H9 (cell line): ENCODE data around the gene KCTD21. TPM values are rescaled to one million over a fixed set of nuclear protein-coding genes. Genes with fewer than 3 reads are reported as not detected.
A peak's percentile ranks its signal among the peaks of the same experiment; 100 is the strongest.

Experiments
- DNase-seq: peaks from one replicate; pipeline ENCODE4 v3.0.0-alpha.2; 2017
- H2AFZ ChIP-seq: one replicate; pipeline ENCODE4 v1.6.1; 2013; ENCODE audit warnings: mild to moderate bottlenecking, low read length, control low read depth, moderate library complexity
- H2AK5ac ChIP-seq: 2 replicates; pipeline ENCODE4 v1.6.1; 2013; ENCODE audit warnings: low read length, control low read depth, mixed read lengths; ENCODE audit not compliant: insufficient read length
- H2BK120ac ChIP-seq: one replicate; pipeline ENCODE4 v1.6.1; 2013; ENCODE audit warnings: low read depth, mild to moderate bottlenecking, low read length, control low read depth, inconsistent platforms; ENCODE audit not compliant: poor library complexity, severe bottlenecking
- H2BK12ac ChIP-seq: 2 replicates; pipeline ENCODE4 v1.6.1; 2013; ENCODE audit warnings: low read length, control low read depth, mixed read lengths, low read depth; ENCODE audit not compliant: insufficient read length
- H2BK15ac ChIP-seq: 2 replicates; pipeline ENCODE4 v1.6.1; 2013; ENCODE audit warnings: low read depth, low read length, control low read depth
- H2BK20ac ChIP-seq: one replicate; pipeline ENCODE4 v1.6.1; 2013; ENCODE audit warnings: low read depth, mild to moderate bottlenecking, low read length, control low read depth, inconsistent platforms; ENCODE audit not compliant: poor library complexity, severe bottlenecking
- H2BK5ac ChIP-seq: 2 replicates; pipeline ENCODE4 v1.6.1; 2013; ENCODE audit warnings: low read length, control low read depth, mixed read lengths; ENCODE audit not compliant: insufficient read length
- H3K14ac ChIP-seq: 2 replicates; pipeline ENCODE4 v1.6.1; 2013; ENCODE audit warnings: low read length, control low read depth; ENCODE audit not compliant: insufficient read depth
- H3K18ac ChIP-seq: 2 replicates; pipeline ENCODE4 v1.6.1; 2013; ENCODE audit warnings: low read depth, mild to moderate bottlenecking, mixed read lengths, low read length, control low read depth; ENCODE audit not compliant: insufficient read length
- H3K23ac ChIP-seq: 2 replicates; pipeline ENCODE4 v1.6.1; 2013; ENCODE audit warnings: low read length, control low read depth, mixed read lengths, low read depth; ENCODE audit not compliant: insufficient read length
- H3K23me2 ChIP-seq: 2 replicates; pipeline ENCODE4 v1.6.1; 2013; ENCODE audit warnings: low read depth, mild to moderate bottlenecking, mixed read lengths, low read length, control low read depth; ENCODE audit not compliant: insufficient read length, poor library complexity, severe bottlenecking
- H3K27ac ChIP-seq: 2 replicates; pipeline ENCODE4 v1.5.1; 2013; ENCODE audit warnings: low read length, control low read depth, mixed read lengths, low read depth; ENCODE audit not compliant: insufficient read length
- H3K27me3 ChIP-seq: 2 replicates; pipeline ENCODE4 v1.6.1; 2013; ENCODE audit warnings: low read length, control low read depth, inconsistent platforms; ENCODE audit not compliant: insufficient read depth
- H3K4ac ChIP-seq: 2 replicates; pipeline ENCODE4 v1.6.1; 2013; ENCODE audit warnings: low read depth, mild to moderate bottlenecking, control low read depth, inconsistent platforms, low read length, moderate library complexity
- H3K4me1 ChIP-seq: 2 replicates; pipeline ENCODE4 v1.6.1; 2013; ENCODE audit warnings: low read length, control low read depth, inconsistent platforms; ENCODE audit not compliant: insufficient read depth
- H3K4me2 ChIP-seq: 2 replicates; pipeline ENCODE4 v1.6.1; 2013; ENCODE audit warnings: low read length, control low read depth, mixed read lengths; ENCODE audit not compliant: insufficient read length, insufficient read depth
- H3K56ac ChIP-seq: 2 replicates; pipeline ENCODE4 v1.6.1; 2013; ENCODE audit warnings: low read depth, mild to moderate bottlenecking, mixed read lengths, low read length, control low read depth; ENCODE audit not compliant: insufficient read length
- H3K79me1 ChIP-seq: 2 replicates; pipeline ENCODE4 v1.6.1; 2013; ENCODE audit warnings: low read depth, mild to moderate bottlenecking, moderate library complexity, low read length, control low read depth, inconsistent platforms; ENCODE audit not compliant: insufficient read depth, poor library complexity, severe bottlenecking
- H3K79me2 ChIP-seq: 2 replicates; pipeline ENCODE4 v1.6.1; 2013; ENCODE audit warnings: low read length, control low read depth, inconsistent platforms; ENCODE audit not compliant: insufficient read depth
- H3K9ac ChIP-seq: 2 replicates; pipeline ENCODE4 v1.6.1; 2013; ENCODE audit warnings: low read length, control low read depth, mixed read lengths; ENCODE audit not compliant: insufficient read length; ENCODE audit errors: extremely low read depth
- H3K9me3 ChIP-seq: one replicate; pipeline ENCODE4 v1.6.1; 2013; ENCODE audit warnings: low read depth, low read length, inconsistent platforms; ENCODE audit not compliant: control insufficient read depth
- H3T11ph ChIP-seq: one replicate; pipeline ENCODE4 v1.6.1; 2013; ENCODE audit warnings: mild to moderate bottlenecking, low read length, control low read depth, inconsistent platforms
- H4K20me1 ChIP-seq: one replicate; pipeline ENCODE4 v1.6.1; 2013; ENCODE audit not compliant: control insufficient read depth, insufficient read length, insufficient read depth
- H4K5ac ChIP-seq: 2 replicates; pipeline ENCODE4 v1.6.1; 2013; ENCODE audit warnings: low read depth, mild to moderate bottlenecking, mixed read lengths, low read length, control low read depth; ENCODE audit not compliant: insufficient read length
- H4K8ac ChIP-seq: replicated peaks from 2 replicates; pipeline ENCODE4 v1.6.1; 2013; ENCODE audit warnings: low read length, control low read depth, mixed read lengths, low read depth; ENCODE audit not compliant: insufficient read length
- H4K91ac ChIP-seq: 2 replicates; pipeline ENCODE4 v1.6.1; 2013; ENCODE audit warnings: low read depth, mild to moderate bottlenecking, moderate library complexity, mixed read lengths, low read length, control low read depth; ENCODE audit not compliant: insufficient read length
- H3K27ac Mint-ChIP-seq, 3 experiments: 2 replicates in 2 of 3; 3 replicates in 1 of 3; pipeline ENCODE4 v1.8.0; 2020 to 2021; ENCODE audit warnings: mixed read lengths in 3 of 3, mild to moderate bottlenecking in 1 of 3, moderate library complexity in 1 of 3
- H3K27me3 Mint-ChIP-seq: 2 replicates; pipeline ENCODE4 v1.8.0; 2021; ENCODE audit warnings: low read depth, mild to moderate bottlenecking, moderate library complexity, mixed read lengths
- H3K36me3 Mint-ChIP-seq, 3 experiments: 2 replicates in 2 of 3; 3 replicates in 1 of 3; pipeline ENCODE4 v1.8.0; 2020 to 2021; ENCODE audit warnings: low read depth in 3 of 3, mixed read lengths in 3 of 3; ENCODE audit not compliant: insufficient read depth in 1 of 3
- H3K4me1 Mint-ChIP-seq, 2 experiments: 2 replicates each; pipeline ENCODE4 v1.8.0; 2020; ENCODE audit warnings: mixed read lengths in 2 of 2
- H3K4me3 Mint-ChIP-seq, 2 experiments: 2 replicates in 1 of 2; 3 replicates in 1 of 2; pipeline ENCODE4 v1.8.0; 2020 to 2021; ENCODE audit warnings: mild to moderate bottlenecking in 2 of 2, mixed read lengths in 2 of 2, moderate library complexity in 1 of 2
- H3K9me3 Mint-ChIP-seq, 2 experiments: 2 replicates in 1 of 2; 3 replicates in 1 of 2; pipeline ENCODE4 v1.8.0; 2020; ENCODE audit warnings: mild to moderate bottlenecking in 2 of 2, mixed read lengths in 2 of 2, moderate library complexity in 1 of 2
- WGBS: extraction: QIAGEN DNeasy Blood & Tissue Kit; methylation state at CpG from one replicate; pipeline ENCODE4 v1.1.7; 2013; ENCODE audit warnings: missing lambda C conversion rate, low lambda C conversion rate, mixed read lengths; ENCODE audit not compliant: insufficient read length; ENCODE audit errors: extremely low coverage; 5-methylcytosine and 5-hydroxymethylcytosine counted together
- total RNA-seq: library from RNA; stranded (reverse); gene quantifications from 2 replicates; pipeline ENCODE4 v1.2.1, GENCODE V29; 2021
- TF ChIP-seq, protein P1 (sequence below): fragments of 200-600 bp; sonication (generic); conservative IDR thresholded peaks from 3 replicates; pipeline ENCODE4 v1.8.0; 2021; ENCODE audit warnings: antibody characterized with exemption, mild to moderate bottlenecking

The KCTD21 gene
- total RNA-seq, 1 experiment from 2014 or later = 4.0 TPM

DNA sequence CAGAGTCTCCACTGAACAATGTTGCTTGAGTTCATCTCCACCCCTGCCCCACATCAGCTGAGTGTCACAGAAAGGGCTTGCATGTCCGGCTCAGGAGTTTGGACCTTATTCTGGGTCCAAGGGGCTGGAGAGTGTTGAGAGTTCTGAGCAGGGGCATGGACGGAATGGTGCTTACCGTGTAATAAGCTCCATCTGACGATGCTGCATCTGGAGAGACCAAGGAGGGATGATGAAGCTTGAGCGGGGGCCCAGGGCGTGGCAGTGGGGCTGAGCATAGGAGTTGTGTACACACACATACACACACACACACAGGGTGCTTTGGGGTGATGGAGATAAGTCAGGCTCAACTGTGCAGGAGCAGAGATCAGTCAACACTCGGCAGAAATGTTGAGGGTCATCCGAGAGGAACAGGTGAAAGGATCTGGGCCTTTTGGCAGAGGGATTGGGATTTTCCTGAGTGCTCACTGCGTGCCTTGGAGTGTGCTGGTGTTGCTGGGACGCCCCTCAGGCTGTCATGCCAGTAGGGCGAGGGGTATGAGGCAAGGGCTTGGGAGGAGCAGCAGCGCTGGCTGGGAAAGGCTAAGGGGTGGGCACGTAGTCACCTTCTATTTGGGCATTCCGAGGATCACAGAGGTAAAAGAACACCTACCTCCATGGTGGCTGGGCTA, 2.6 kb upstream of the KCTD21 start:
- Mint-ChIP-seq H3K27me3 (peaks cover 7% of the 10 kb centered on the region), H3K36me3 (no peaks in the 10 kb centered on the region), H3K27ac (peak overlapping the region in 2 of 3 experiments; percentile 52 to 75; a peak in 3 of 7 replicates), H3K4me1 (peaks cover 21 to 26% of the 10 kb centered on the region in 2 experiments), H3K9me3 (no peaks in the 10 kb centered on the region; a peak in 1 of 5 replicates), H3K4me3 (peak overlapping the region in 1 of 2 experiments; percentile 61; a peak in 1 of 5 replicates)
- H3K56ac ChIP-seq = no peak overlapping the region
- no peaks in the 10 kb centered on the region for H4K20me1 ChIP-seq
- H3K23ac ChIP-seq = no peak overlapping the region
- H3K79me2 ChIP-seq = no peaks in the 10 kb centered on the region
- no peak overlapping the region for H3K14ac ChIP-seq
- no peak overlapping the region for H3K4ac ChIP-seq
- no peak overlapping the region for H3K18ac ChIP-seq
- no peak overlapping the region for H2AFZ ChIP-seq
- H3K27me3 ChIP-seq = no peaks in the 10 kb centered on the region; the same call in 1 of the 2 replicates
- no peak overlapping the region for H2AK5ac ChIP-seq
- H2BK120ac ChIP-seq = no peak overlapping the region
- H3K9ac ChIP-seq = no peak overlapping the region
- no peak overlapping the region for H3K27ac ChIP-seq
- no peak overlapping the region for H3K4me2 ChIP-seq
- no peak overlapping the region for H2BK15ac ChIP-seq
- H4K8ac ChIP-seq = no peak overlapping the region
- no peak overlapping the region for H2BK20ac ChIP-seq
- H3K4me1 ChIP-seq = no peaks in the 10 kb centered on the region
- TF ChIP-seq, protein P1, sequence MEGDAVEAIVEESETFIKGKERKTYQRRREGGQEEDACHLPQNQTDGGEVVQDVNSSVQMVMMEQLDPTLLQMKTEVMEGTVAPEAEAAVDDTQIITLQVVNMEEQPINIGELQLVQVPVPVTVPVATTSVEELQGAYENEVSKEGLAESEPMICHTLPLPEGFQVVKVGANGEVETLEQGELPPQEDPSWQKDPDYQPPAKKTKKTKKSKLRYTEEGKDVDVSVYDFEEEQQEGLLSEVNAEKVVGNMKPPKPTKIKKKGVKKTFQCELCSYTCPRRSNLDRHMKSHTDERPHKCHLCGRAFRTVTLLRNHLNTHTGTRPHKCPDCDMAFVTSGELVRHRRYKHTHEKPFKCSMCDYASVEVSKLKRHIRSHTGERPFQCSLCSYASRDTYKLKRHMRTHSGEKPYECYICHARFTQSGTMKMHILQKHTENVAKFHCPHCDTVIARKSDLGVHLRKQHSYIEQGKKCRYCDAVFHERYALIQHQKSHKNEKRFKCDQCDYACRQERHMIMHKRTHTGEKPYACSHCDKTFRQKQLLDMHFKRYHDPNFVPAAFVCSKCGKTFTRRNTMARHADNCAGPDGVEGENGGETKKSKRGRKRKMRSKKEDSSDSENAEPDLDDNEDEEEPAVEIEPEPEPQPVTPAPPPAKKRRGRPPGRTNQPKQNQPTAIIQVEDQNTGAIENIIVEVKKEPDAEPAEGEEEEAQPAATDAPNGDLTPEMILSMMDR = no peak
- no CpG with 5 or more reads among the region's 14 CpGs for WGBS
- no peaks in the 10 kb centered on the region for H3K9me3 ChIP-seq
- no peak overlapping the region for H4K91ac ChIP-seq
- no peak overlapping the region for H4K5ac ChIP-seq
- no peak overlapping the region for H2BK12ac ChIP-seq
- no peaks in the 10 kb centered on the region for H3K79me1 ChIP-seq
- no peak overlapping the region for H3T11ph ChIP-seq
- H3K23me2 ChIP-seq = peaks cover 7% of the 10 kb centered on the region
- H2BK5ac ChIP-seq = no peak overlapping the region
- no peak for DNase-seq
